ENCODE data around the gene DHX16.
"Not testable (repeated sequence)": the region's sequence is repeated elsewhere in the genome, so short reads cannot be mapped to it uniquely, and the experiment has no call there.

- TF ChIP-seq POLR2AphosphoS5, CTCF (IDR thresholded peaks at IDR 0.05): not testable (repeated sequence)
These were observed 49.1 kb upstream of the DHX16 start for GRCh38 chr6:30722025-30722279.

Data from upper lobe of left lung (tissue), 4 donors.